B cell (primary cell): ENCODE results near the gene MCM3AP.

Experiments used
- CTCF ChIP-seq: fragments of 200-600 bp; IDR thresholded peaks from one replicate; pipeline ENCODE4 v1.8.0; 2022; ENCODE audit warnings: antibody characterized with exemption, mild to moderate bottlenecking
- EZH2 ChIP-seq: IDR thresholded peaks from 2 replicates; pipeline ENCODE4 v1.6.1; 2012; ENCODE audit warnings: borderline replicate concordance, low read depth, mild to moderate bottlenecking, moderate library complexity, low read length; ENCODE audit not compliant: insufficient read depth, poor library complexity, severe bottlenecking

GRCh38 chr21:46185716-46186115, 99.7 kb downstream of the MCM3AP start:
- TF ChIP-seq CTCF: no peak
- TF ChIP-seq EZH2: no peak
